Stimulated activated CD4-positive, alpha-beta T cell treated with anti-CD3 and anti-CD28 coated beads, Interleukin-15, amount 100 ng/mL, for 48 hours (primary cell): ENCODE data around the gene APLF.
"Not testable (repeated sequence)": the region's sequence is repeated elsewhere in the genome, so short reads cannot be mapped to it uniquely, and the experiment has no call there.

Source experiments
- DNase-seq, 2 donors: peaks; one replicate each; pipeline ENCODE4 v3.0.0-alpha.2; 2020; ENCODE audit warnings: low read depth in 2 of 2

APLF gene

GRCh38 chr2:68529156-68529555, 61.8 kb downstream of the APLF start:
- DNase-seq: not testable (repeated sequence)

DNA sequence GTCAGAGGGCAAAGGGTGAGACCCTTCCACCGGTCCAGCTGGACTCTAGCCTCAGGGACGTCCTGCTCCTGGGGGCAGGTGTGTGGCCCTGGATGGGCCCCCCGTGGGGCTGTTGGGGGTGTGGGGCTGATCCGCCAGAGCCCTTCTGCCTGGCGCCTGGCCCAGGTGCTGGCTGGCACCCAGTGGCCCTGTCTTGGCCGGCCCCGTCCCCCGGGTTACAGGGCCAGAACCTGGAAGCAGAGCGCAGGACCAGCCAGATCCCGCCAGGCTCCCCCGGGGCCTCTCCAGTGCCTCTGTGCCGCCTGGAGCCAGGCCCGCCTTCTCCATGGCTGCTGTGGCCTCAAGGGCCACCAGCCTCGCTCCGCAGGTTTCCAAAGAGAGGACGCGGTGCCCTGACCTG, 62.3 kb downstream of the APLF start:
- DNase-seq: not testable (repeated sequence)

- DNase-seq: no peak
Measured at GRCh38 chr2:68536000-68536399, 68.6 kb downstream of the APLF start.

DNA sequence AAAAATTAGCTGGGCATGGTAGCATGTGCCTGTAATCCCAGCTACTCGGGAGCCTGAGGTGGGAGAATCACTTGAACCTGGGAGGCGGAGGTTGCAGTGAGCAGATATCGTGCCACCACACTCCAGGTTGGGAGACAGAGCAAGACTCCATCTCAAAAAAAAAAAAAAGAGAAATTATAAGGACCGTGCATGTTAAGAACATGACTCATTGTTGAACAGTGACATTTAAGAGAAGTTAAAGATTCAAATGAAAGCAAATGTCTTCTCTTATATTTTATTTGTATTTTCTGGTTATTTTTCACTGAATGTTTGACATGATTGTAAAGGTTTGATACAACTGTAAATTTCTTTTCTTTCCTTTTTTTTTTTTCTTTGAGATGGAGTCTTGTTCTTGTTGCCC, 69.6 kb downstream of the APLF start:
- no peak for DNase-seq

DNA sequence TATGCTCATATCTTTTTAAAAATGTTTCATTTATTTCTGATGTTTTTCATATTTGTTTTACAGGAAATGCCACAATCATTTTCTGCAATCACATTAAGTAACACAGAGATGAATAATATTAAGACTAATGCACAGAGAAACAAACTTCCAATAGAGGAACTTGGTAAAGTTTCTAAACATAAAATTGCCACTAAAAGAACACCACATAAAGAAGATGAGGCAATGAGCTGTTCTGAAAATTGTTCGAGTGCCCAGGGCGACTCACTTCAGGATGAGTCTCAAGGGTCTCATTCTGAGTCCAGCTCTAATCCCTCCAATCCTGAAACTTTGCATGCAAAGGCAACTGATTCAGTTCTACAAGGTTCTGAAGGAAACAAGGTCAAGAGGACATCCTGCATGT, 70.4 kb downstream of the APLF start:
- DNase-seq: no peak

GRCh38 chr2:68544811-68545210, 77.4 kb downstream of the APLF start:
- no peak for DNase-seq

GRCh38 chr2:68548396-68548795, 81.0 kb downstream of the APLF start:
- DNase-seq: no peak

- no peak for DNase-seq
Measured at GRCh38 chr2:68553098-68553497, 85.7 kb downstream of the APLF start.

DNA sequence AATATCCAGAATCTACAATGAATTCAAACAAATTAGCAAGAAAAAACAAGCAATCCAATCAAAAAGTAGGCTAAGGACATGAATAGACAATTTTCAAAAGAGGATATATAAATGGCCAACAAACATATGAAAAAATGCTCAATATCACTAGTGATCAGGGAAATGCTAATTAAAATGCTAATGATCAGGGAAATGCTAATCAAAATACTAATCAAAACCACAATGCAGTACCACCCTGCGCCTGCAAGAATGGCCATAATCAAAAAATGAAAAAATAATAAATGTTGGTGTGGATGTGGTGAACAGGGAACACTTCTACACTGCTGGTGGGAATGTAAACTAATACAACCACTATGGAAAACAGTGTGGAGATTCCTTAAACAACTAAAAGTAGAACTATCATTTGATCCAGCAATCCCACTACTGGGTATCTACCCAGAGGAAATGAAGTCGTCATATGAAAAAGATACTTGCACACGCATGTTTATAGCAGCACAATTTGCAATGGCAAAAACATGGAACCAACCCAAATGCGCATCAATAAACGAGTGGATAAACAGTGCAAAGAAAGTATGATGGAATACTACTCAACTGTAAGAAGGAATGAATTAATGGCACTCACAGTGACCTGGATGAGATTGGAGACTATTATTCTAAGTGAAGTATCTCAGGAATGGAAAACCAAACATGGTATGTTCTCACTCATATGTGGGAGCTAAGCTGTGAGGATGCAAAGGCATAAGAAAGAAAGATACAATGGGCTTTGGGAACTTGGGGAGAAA, 88.2 kb downstream of the APLF start:
- not testable (repeated sequence) for DNase-seq

DNA sequence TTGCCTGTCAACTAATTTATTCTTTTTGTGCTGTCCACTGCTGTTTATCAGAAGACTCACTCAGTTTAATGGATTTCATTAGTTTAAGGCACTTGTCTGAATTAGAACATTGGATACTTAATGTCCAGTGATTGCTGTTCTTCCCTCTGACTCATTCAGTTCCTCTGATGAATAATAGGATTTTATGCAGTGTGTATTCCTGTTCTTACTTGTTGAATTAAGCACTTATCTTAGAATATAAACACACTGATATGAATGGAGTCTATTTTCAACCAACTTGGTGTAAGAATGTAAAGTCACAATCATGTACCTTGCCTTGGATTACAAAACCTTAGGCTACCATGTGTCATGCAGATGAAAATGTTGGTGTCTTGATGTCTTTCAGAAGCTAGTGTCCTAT, 89.0 kb downstream of the APLF start:
- DNase-seq: no peak

DNA sequence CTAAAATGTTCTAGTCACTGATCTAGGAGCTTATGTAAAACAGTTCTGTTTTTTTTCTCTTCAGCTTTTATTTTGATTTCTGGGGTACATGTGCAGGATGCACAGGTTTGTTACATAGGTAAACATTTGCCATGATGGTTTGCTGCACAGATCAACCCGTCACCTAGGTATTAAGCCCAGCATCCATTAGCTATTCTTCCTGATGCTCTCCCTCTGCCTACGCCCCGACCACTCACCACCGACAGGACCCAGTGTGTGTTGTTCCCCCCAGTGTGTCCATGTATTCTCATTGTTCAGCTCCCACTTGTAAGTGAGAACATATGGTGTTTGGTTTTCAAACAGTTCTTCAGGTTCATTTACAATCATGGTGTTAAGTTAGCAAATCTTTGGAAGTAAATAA, 91.2 kb downstream of the APLF start:
- no peak for DNase-seq

GRCh38 chr2:68559692-68560091, 92.3 kb downstream of the APLF start:
- DNase-seq: no peak

- DNase-seq: no peak
Measured at GRCh38 chr2:68560545-68560944, 93.2 kb downstream of the APLF start.

- no peak for DNase-seq
Measured at GRCh38 chr2:68561372-68561771, 94.0 kb downstream of the APLF start.

GRCh38 chr2:68562934-68563333, 95.5 kb downstream of the APLF start:
- no peak for DNase-seq

DNA sequence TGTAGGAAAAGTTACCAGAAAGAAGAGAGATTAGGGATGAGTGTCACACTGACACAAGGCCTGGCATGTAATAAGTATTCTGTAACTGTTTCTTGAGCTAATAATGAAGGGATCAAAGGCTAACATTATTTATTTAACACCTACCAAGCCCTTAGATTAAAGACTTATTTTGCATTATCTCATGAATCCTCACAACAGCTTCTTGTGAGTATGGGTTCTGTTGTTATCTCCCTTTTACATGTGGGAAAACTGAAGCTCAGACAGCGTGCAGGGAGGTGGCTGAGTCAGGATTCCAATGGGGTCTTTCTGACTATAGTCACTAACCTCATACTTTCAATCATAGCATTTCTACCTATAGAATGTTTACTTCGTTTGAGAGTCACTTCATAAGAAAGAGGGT, 97.0 kb downstream of the APLF start:
- no peak for DNase-seq

DNA sequence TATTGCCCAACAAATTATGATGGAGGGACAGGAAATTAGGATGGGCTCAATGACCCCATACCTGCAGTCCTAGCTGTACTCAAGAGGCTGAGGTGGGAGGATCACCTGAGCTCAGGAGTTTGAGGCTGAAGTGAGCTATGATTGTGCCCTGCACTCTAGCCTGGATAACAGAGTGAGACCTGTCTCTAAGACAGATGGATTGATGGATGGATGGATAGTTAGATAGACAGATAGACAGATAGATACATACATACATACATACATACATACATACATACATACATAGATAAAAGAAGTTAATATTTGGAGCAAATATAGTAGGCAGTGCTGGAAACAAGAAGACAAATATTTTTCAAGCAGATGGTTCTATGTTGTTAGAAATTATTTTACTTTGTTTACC, 97.9 kb downstream of the APLF start:
- no peak for DNase-seq

DNA sequence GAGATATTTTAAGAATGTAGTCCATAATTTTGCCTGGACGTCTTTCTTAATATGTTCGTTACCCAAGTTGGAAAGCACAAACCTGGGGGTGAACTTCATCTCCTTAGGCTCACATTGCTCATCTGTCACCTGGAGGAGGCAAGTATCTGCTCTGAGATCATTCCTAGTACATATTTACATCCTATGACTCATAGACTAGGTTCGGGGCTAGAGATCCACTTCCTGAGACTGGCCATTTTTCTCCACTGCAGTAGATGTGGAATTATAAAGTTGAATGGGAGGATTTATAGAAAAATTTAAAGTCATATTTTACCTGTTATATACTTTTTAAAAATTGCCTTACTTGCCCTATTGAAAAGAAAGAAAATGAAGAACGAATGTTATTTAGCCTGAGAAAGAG, 98.5 kb downstream of the APLF start:
- no peak for DNase-seq

DNA sequence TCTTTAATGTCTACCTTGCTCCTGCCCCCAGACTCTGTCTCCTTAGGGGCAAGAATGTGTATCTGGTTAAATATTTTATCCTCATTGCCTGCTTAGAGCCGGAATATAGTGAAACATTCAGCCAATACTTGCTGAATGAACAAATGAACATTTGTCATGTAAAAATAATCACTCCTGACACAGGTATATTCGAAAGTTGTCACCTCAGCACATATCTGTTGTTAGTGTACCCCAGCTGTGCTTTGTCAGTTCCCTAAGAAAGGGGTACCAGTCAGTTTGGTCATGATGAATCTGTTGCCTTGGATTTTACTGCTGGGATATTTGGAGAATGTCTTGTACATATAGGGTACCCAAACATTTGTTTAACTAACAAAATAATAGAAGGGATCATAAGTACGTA, 99.0 kb downstream of the APLF start:
- DNase-seq: no peak

- DNase-seq: no peak
Measured at GRCh38 chr2:68568116-68568515, 100.7 kb downstream of the APLF start.

DNA sequence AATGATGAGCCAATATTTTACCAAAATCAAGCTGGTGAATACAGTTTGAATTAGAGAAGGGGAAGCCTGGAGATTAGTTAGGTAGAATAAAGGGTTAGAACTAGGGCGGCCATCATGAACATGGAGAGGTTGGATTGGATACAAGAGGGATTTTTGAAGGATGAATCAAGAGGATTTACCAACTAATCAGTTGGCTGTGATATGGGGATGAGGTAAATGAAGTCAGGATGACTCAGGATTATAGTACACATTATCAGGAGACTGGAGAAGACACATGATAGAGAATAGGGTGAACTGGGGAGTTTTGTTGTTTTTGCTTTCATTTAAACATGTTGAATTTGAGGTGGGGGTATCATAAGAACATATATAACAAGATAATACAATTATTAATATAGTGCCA, 102.2 kb downstream of the APLF start:
- DNase-seq: no peak

- DNase-seq: not testable (repeated sequence)
Measured at GRCh38 chr2:68570434-68570833, 103.0 kb downstream of the APLF start.

GRCh38 chr2:68574202-68574791, 106.9 kb downstream of the APLF start:
- no peak for DNase-seq

- no peak for DNase-seq
Measured at GRCh38 chr2:68577183-68577582, 109.8 kb downstream of the APLF start.
